NT2/D1 (cell line): ENCODE data around the gene TEAD1.

Experiments used
- DNase-seq: peaks from one replicate; pipeline ENCODE4 v3.0.0-alpha.2; 2011; ENCODE audit warnings: low read depth, low spot score
- H3K27me3 ChIP-seq: 2 replicates; pipeline ENCODE4 v1.6.0; 2011; ENCODE audit warnings: mild to moderate bottlenecking; ENCODE audit not compliant: insufficient read length, insufficient read depth
- H3K36me3 ChIP-seq: 2 replicates; pipeline ENCODE4 v1.6.1; 2011; ENCODE audit warnings: mild to moderate bottlenecking, low read length, mixed read lengths; ENCODE audit not compliant: insufficient read depth, insufficient read length
- H3K4me1 ChIP-seq: 2 replicates; pipeline ENCODE4 v1.5.1; 2011; ENCODE audit not compliant: insufficient read depth, insufficient read length
- H3K4me3 ChIP-seq: 2 replicates; pipeline ENCODE4 v1.5.1; 2011; ENCODE audit warnings: low read depth; ENCODE audit not compliant: insufficient read length
- H3K9ac ChIP-seq: 2 replicates; pipeline ENCODE4 v1.6.0; 2011; ENCODE audit warnings: low read depth; ENCODE audit not compliant: insufficient read length
- H3K9me3 ChIP-seq: 2 replicates; pipeline ENCODE4 v1.5.1; 2011; ENCODE audit warnings: mild to moderate bottlenecking, low read length; ENCODE audit not compliant: insufficient read depth
- SUZ12 ChIP-seq: IDR thresholded peaks from 2 replicates; pipeline ENCODE4 v1.6.1; 2011; ENCODE audit not compliant: insufficient read length, insufficient read depth; ENCODE audit errors: extremely low read depth
- YY1 ChIP-seq: IDR thresholded peaks from 2 replicates; pipeline ENCODE4 v1.6.1; 2011; ENCODE audit not compliant: insufficient read length, insufficient read depth
- ZNF274 ChIP-seq: IDR thresholded peaks from 2 replicates; pipeline ENCODE4 v1.6.1; 2011; ENCODE audit warnings: mild to moderate bottlenecking, low read depth, low read length

Gene TEAD1

DNA sequence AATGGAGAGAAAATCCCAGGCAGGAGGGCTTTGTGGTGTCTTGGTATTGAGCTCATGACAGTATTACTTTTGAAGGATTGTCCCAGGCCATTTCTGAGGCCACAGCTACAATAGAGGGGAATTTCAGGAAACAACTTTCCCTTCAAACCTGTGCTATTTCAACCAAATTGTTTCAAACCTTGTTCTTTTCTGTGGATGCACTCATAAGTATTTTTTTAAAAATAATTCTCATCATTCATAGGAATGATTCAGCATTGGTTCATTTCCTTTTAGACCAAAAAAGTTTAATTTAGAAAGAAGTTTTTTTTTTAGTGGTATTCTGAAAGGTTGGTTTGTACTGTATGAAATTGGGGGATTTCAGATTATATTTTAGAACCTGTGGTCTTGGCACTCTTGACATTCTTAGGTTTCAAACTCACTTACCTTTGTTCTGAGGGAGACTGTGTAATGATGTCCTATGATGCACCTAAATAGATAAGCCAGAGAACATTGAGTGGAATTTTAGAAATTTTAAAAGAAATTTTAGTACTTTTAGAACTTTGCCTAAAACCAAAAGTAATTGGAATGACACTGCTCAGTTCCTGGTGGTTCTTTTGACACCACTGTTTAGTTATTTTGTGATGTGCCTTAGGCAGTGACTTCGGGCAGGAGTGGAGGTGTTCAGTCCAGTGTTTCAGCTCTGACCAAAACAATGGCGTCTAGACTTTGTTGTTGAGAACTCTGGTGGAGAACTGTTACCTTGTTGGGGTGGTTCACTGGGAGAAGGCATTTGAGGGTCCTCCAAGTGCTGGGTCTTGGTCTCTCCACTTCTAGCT lies 12.2 kb downstream of the TEAD1 start:
- H3K36me3 ChIP-seq: peaks cover 11% of the 10 kb centered on the region
- H3K9ac ChIP-seq: no peak overlapping the region
- no peaks in the 10 kb centered on the region for H3K27me3 ChIP-seq
- H3K4me1 ChIP-seq: peaks cover 6% of the 10 kb centered on the region
- TF ChIP-seq ZNF274 (no peak), SUZ12 (no peak), YY1 (no peak)
- DNase-seq: no peak
- no peaks in the 10 kb centered on the region for H3K9me3 ChIP-seq
- no peak overlapping the region for H3K4me3 ChIP-seq

- H3K27me3 ChIP-seq: no peaks in the 10 kb centered on the region
These were observed 13.0 kb downstream of the TEAD1 start for GRCh38 chr11:12687216-12687623.

GRCh38 chr11:12687740-12688139 lies 13.5 kb downstream of the TEAD1 start:
- H3K4me1 ChIP-seq: peaks cover 4% of the 10 kb centered on the region
- TF ChIP-seq YY1 (no peak), ZNF274 (no peak), SUZ12 (no peak)
- H3K9ac ChIP-seq: no peak overlapping the region
- no peak for DNase-seq
- H3K27me3 ChIP-seq: no peaks in the 10 kb centered on the region
- H3K36me3 ChIP-seq: peaks cover 7% of the 10 kb centered on the region
- H3K9me3 ChIP-seq: no peaks in the 10 kb centered on the region
- H3K4me3 ChIP-seq: no peak overlapping the region

More at GRCh38 chr11:12687216-12687623, 13.0 kb downstream of the TEAD1 start:
- no peak for DNase-seq
- Histone ChIP-seq H3K36me3 (peaks cover 7% of the 10 kb centered on the region), H3K4me1 (peaks cover 4% of the 10 kb centered on the region), H3K9me3 (no peaks in the 10 kb centered on the region), H3K9ac (no peak overlapping the region), H3K4me3 (no peak overlapping the region)
- TF ChIP-seq YY1: no peak
- no peak for TF ChIP-seq SUZ12
- no peak for TF ChIP-seq ZNF274

- no peaks in the 10 kb centered on the region for H3K9me3 ChIP-seq
- H3K4me3 ChIP-seq: no peak overlapping the region
- H3K36me3 ChIP-seq: no peaks in the 10 kb centered on the region
- no peak for DNase-seq
- peaks cover 4% of the 10 kb centered on the region for H3K4me1 ChIP-seq
- H3K9ac ChIP-seq: no peak overlapping the region
- no peaks in the 10 kb centered on the region for H3K27me3 ChIP-seq
- TF ChIP-seq ZNF274 (no peak), YY1 (no peak), SUZ12 (no peak)
These were observed 15.0 kb downstream of the TEAD1 start for GRCh38 chr11:12689029-12689755.

DNA sequence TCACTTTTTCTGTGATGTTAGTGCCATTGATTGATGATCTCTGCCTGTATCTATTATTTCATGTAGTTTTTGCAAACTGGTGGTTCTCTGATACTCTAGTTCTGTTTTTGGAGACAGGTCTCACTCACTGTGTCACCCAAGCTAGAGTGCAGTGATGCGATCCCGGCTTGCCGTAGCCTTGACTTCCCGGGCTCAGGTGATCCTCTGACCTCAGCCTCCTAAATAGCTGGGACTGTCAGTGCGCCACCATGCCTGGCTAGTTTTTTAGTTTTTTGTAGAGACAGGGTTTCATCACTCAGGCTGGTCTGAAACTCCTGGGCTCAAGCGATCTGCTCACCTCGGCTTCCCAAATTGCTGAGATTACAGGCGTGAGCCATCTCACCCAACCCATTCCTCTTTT lies 16.4 kb downstream of the TEAD1 start:
- Histone ChIP-seq H3K9me3 (no peaks in the 10 kb centered on the region), H3K36me3 (no peaks in the 10 kb centered on the region), H3K9ac (no peak overlapping the region), H3K27me3 (no peaks in the 10 kb centered on the region), H3K4me3 (no peak overlapping the region), H3K4me1 (peaks cover 7% of the 10 kb centered on the region)
- no peak for TF ChIP-seq SUZ12
- no peak for TF ChIP-seq YY1
- TF ChIP-seq ZNF274: no peak
- DNase-seq: no peak

- no peaks in the 10 kb centered on the region for H3K27me3 ChIP-seq
- TF ChIP-seq ZNF274 (no peak), SUZ12 (no peak), YY1 (no peak)
- no peak for DNase-seq
- no peak overlapping the region for H3K4me3 ChIP-seq
- no peaks in the 10 kb centered on the region for H3K36me3 ChIP-seq
- H3K4me1 ChIP-seq: peaks cover 7% of the 10 kb centered on the region
- H3K9me3 ChIP-seq: no peaks in the 10 kb centered on the region
- H3K9ac ChIP-seq: no peak overlapping the region
These were observed 17.3 kb downstream of the TEAD1 start for GRCh38 chr11:12691473-12691872.

DNA sequence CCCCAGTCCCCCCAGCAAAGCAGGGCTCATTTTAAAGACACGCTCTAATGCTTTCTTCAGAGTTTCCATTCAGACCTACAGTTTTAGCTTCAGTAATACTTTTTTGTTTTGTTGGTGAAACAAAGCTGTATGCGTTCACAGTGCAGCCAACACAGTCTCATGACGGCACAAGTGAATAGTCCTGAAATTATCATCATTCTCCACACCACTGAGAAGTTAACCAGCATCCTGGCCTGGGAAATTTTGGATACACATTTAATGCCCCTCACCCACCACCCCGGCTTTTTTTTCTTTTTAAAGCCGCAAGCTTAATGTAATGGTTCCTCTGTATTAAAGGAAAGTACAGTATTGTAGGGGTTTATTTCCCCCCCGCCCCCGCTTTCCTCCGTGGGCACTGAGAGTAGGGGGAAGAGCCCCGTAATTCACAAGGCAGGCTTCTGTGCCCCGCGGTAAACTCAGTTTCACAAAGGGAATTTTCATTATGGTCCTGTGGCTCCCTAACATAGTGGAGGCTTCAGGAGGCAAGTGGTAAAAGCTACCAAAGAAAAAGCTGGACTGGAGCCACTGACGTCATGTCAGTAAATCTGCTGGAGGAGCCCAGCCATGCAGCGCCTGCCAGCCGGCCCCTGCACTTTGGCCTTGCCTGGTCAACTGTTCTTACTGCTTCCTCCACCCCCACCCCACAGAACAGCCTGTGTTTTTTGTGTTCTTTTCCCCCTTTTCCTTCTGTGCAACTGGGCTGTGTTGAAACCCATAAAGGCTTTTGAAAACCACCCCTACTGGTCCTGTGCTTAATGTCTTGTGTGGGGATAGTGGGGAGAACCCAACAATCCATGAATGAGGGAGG lies 18.2 kb downstream of the TEAD1 start:
- TF ChIP-seq ZNF274 (no peak), YY1 (no peak)
- no peak overlapping the region for H3K9ac ChIP-seq
- no peak for DNase-seq
- no peaks in the 10 kb centered on the region for H3K27me3 ChIP-seq
- no peaks in the 10 kb centered on the region for H3K9me3 ChIP-seq
- peaks cover 9% of the 10 kb centered on the region for H3K4me1 ChIP-seq
- H3K36me3 ChIP-seq: no peaks in the 10 kb centered on the region
- H3K4me3 ChIP-seq: no peak overlapping the region
